ENCODE results near the gene ORM1.
"Not testable (repeated sequence)": the region's sequence is repeated elsewhere in the genome, so short reads cannot be mapped to it uniquely, and the experiment has no call there.

Gene ORM1

DNA sequence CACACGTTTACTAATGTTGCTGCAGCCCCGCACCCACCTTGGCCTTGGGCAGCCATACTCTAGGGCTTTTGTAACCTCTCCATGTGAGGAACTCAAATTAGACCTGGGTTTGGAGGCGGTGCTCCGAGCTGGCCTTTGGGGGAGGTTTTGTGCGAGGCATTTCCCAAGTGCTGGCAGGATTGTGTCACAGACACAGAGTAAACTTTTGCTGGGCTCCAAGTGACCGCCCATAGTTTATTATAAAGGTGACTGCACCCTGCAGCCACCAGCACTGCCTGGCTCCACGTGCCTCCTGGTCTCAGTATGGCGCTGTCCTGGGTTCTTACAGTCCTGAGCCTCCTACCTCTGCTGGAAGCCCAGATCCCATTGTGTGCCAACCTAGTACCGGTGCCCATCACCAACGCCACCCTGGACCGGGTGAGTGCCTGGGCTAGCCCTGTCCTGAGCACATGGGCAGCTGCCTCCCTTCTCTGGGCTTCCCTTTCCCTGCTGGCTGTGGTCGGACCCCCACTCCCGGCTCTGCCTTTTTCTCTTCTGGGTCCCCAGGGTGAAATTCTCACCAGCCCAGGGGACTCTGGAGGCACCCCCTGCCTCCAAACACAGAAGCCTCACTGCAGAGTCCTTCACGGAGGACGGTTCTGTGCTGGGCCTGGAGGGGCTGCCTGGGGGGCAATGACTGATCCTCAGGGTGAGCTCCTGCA lies at the start of gene ORM1:
ORM1 (plus strand) TSS at position 268 of the 701 bp plus-strand sequence; CDS start at position 304, 36 bp downstream.
- not testable (repeated sequence) for H3K4me3 ChIP-seq (ENCODE audit: low read depth, low read length); DNase-seq (ENCODE audit: low read depth)

DNA sequence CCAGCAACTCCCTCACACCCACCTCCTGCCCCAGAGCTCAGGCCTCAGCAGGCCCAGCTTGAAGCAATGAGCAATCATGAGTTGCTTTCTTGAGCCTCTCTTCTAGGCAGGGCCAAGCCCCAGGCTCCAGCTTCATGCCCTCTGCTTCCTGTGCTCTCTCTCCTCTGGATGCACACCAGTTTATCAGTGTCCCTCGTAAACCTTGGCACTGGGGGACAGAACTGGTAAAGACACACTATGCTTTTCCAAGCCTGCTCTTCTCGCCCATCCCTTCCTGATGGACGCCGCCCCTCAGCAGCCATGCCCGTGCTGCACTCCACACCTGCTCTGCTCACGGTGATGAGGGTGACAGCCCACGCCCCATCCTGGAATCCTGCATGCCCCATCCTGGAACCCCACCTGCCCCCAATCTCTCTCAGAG lies 49.4 kb upstream of the ORM1 start:
- DNase-seq (ENCODE audit: low read depth), result no peak
- no peak overlapping the region for H3K4me3 ChIP-seq (ENCODE audit: low read depth, low read length)

DNA sequence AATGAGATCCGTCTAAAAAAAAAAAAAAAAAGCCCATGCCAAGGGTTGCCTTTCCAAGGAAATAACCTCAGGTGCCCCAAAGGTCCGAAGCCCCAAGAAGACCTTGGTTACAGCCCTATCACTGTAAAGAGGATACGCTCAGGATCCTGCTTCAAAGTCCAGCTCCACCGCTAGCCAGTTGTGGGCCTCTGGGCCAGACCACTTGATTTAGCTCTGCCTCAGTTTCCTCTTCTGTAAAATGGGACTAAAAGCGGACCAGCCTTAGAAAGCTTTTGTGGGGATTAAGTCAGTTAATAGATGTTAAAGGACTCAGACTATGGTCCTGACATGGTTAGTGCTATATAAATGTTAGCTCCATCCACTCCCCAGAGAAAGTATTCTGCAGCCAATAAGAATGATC lies 48.7 kb upstream of the ORM1 start:
- no peak overlapping the region for H3K4me3 ChIP-seq (ENCODE audit: low read depth, low read length)
- no peak for DNase-seq (ENCODE audit: low read depth)

DNA sequence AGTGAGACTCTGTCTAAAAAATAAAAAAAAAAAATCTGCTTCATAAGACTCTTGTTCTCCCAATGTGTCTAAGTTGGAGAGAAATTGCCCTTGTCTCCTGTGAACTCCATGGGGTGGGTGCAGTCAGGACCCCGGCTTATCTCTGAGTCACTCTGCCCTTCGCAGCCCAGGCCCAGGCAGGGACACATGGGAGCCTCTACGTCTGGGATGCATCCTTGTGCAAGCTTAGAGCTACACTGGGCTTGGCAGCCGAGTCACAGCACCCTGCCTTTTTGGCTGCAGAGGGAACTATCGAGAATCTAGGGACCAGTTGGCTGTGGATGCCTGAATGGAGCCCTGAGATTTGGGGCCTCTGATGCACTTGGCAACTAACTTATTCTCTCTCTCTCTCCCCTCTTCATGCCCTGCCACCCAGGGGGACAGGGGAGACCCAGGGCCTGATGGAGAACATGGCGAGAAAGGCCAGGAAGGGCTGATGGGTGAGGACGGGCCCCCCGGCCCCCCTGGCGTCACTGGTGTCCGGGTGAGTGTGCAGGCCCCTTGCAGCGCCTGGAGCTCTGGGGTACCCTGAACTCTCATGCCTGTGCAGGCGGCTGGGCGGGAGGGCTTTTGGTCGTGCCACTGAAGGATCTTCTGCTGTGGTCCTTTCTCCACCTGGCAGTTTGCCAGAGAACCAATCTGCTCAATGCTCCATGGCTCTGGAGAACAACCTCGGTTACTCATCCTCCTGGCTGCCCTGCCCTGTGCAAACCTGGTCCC lies 47.5 kb upstream of the ORM1 start:
- no peak for DNase-seq (ENCODE audit: low read depth)
- no peak overlapping the region for H3K4me3 ChIP-seq (ENCODE audit: low read depth, low read length)

DNA sequence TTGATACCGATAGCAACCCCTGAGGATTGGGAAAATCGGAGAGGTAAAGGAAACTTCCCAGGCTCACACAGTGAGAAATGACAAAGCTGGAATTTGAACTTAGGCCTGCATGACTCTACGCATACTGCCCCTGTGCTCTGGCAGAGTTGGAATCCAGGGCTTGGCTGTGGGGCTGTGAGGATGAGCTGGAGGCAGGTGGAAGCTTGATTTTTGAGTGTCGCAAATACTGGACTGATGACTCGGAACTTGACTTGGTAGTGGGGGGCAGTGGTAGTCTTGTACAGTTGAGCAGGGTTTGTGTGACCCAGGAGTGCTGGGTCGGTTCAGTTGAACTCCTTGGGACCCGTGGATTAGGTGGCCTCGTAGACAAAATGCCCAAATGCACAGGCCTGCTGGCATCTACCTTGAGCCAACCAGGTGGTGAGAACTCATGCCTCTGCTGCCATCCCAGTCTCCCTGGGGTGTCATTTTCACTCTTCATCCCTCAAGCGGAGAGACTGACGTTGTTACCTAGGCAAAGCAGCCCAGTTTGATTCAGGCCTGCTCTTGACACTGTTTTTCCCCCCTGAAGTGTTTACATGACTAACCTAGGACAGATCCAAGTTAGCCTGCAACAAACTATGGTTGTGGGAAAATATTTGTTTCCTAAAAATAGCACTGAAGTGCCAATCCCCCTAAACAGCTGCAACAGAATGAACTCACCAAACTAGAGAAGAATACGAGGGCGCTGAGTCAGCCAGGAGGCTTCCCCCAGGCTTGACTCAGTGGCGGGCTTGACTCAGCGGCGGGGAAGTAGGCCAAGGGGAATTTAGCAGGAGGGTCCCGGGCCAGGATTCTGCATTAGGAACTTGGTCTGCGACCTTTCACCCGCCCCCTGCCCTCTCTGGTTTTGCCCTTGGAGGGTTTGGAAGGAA lies 45.7 kb upstream of the ORM1 start:
- DNase-seq (ENCODE audit: low read depth), result peak; percentile 90
- H3K4me3 ChIP-seq (ENCODE audit: low read depth, low read length), result no peak overlapping the region

DNA sequence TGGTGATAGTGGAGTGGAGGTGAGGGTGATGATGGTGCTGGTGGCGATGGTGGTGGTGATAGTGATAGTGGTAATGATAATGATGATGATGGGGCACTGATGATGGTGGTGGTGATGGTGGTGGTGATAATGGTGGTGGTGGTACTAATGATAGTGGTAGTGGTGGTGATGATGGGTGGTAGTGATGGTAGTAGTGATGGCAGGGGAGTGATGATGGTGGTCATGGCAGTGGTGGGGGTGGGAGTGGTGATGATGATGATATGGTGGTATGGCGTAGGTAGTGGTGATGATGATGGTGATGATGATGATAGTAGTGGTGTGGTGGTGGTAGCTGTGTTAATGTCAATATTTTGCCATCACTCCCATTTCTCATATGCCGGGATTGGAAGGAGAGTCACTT lies 44.5 kb upstream of the ORM1 start:
- no peak overlapping the region for H3K4me3 ChIP-seq (ENCODE audit: low read depth, low read length)

DNA sequence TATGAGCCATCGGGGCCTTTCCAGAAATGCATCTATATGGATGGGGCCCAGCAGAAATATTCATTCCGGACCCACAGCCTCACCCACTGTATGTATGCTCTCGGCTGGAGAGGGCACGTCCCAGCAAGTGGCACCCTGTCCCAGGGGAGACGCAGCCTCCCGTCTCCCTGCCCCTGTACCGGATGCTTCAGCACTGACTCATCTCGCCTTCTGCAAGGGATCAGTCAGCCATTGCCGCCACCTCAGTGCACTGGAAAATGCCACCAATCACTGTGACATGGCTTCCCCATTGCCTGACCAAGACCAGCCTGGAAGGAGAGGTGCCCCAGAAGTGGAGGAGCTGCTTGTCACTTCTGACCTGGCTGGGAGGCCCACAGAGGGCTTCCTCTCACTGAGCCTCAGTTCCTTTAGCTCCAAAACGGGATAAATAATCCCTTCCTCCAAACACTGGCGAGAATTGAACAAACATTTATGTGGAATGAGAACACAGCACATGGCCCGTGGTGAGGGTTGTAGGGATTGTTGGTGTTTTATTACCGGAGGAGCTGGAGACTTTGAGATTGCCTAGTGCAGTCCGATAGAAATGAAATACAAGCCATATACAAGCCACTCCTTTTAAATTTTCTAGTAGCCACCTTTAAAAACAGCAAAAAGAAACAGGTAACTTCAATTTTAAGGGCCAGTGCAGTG lies 43.9 kb upstream of the ORM1 start:
- no peak overlapping the region for H3K4me3 ChIP-seq (ENCODE audit: low read depth, low read length)
- no peak for DNase-seq (ENCODE audit: low read depth)

More for the DNA sequence above, 44.5 kb upstream of the ORM1 start:
- no peak for DNase-seq (ENCODE audit: low read depth)

DNA sequence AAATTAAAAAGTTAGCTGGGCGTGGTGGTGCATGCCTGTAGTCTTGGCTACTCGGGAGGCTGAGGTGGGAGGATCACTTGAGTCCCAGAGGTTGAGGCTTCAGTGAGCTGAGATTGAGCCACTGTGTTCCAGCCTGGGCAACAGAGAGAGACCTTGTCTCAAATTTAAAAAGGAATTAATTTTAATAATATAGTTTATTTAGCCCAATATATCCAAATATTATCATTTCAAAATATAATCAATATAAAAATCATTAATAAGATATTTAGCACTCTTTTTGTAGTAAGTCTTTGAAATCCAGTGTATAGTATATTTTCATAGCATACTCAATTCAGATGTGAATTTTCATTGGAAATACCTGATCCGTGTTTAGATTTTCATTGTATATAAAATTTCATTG lies 43.2 kb upstream of the ORM1 start:
- no peak overlapping the region for H3K4me3 ChIP-seq (ENCODE audit: low read depth, low read length)
- DNase-seq (ENCODE audit: low read depth), result no peak

DNA sequence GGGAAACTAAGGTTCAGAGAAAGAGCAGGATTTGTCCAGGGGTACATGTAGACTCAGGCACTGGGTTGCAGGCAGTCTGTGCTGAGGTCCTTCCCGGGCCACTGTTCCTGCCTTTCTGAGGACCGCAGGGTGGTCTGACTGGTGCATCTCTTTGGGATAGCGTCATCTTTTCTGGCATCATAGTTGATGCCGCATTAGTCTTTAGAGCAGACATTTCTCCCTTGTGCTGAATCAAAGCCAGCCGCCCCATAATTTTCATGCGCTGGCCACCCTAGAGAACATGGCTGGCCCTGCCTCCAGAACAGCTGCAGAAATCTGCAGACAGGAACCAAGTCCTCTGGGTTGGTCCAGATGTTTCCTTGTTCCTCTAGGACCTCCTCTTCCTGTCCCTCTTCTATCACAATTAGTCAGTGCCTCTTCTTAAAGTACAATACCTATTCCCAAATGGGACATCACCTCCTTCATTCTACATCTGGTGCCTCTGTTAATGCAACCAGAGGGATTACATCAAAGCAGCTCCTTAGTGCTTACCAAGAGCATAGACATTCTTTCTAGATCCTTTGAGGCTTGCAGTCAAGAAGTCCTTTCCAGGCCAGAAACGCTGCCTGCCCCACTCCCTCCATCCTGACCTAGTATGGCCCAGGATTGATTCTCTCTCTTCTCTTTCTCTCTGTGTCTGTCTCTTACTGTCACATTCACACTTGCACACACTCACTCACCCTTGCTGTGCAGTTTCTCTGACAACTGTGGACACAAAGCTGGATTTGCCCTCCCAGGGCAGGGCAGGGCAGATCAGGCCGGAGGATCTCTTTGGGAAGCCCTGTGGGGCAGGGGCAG lies 42.0 kb upstream of the ORM1 start:
- DNase-seq (ENCODE audit: low read depth), result peak; percentile 76
- H3K4me3 ChIP-seq (ENCODE audit: low read depth, low read length), result no peak overlapping the region

DNA sequence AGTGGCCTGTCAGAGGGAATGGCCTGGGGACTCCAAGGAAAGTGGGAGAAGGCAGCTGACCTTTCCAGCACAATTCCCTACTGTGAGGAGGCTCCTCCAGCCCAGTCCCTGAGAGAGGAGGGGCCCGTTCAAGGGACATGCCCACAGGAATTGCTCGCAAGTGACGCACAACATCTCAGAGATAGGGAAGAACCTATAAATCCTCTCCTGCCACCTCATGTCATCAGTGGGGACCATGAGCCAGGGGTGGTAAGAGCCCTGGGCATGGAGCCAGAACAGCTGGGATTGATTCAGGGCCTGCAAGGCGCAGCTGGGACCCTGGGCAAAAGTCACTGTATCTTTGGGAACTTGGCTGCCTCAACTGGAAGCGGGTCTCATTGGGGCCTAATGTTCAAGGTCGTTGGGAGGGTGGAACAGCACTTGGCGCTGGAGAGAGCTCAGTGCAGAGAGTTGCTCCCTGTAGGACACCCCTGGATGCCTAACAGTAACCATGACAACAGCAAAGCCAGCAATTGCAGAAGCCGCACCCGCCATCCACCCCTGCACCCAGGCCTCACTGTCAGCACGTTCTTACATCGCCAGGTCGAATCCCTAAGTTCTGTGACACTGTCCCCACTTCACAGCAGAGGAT lies 41.3 kb upstream of the ORM1 start:
- no peak for DNase-seq (ENCODE audit: low read depth)
- H3K4me3 ChIP-seq (ENCODE audit: low read depth, low read length), result no peak overlapping the region

DNA sequence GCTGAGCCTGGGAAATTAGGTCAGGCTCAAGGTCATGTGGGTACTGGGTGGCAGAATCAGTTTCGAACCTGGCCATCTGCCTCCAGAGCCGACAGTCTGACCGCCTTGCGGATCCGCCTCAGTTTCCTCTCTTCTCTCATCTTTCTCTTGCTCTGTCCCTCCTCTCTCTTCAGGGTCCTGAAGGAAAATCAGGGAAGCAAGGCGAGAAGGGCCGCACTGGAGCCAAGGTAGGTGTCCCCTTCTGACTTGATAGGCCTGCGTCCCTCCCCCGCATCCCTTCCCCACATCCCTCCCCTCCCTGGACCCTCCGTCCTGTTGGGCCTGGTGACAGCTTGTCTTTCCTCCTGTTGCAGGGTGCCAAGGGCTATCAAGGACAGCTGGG lies 40.8 kb upstream of the ORM1 start:
- no peak overlapping the region for H3K4me3 ChIP-seq (ENCODE audit: low read depth, low read length)
- DNase-seq (ENCODE audit: low read depth), result no peak

DNA sequence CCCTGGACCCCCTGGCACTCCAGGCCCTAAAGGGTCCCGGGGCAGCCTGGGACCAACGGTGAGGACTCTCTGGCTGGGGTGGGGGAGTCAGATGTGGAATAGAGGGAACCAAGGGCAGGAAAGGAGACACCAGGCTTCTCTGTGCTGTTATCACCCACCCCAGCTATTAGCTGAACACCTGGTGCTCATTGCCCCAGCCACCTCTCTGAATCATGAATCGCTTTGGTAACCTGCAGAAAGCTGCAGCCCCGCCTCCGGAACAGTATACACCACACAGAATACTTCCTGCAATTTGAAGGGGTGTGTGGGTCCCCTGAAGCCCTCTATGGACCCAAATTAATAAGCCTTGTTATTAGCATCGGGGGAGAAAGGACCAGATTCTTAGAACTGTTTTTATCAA lies 40.4 kb upstream of the ORM1 start:
- no peak overlapping the region for H3K4me3 ChIP-seq (ENCODE audit: low read depth, low read length)
- no peak for DNase-seq (ENCODE audit: low read depth)

DNA sequence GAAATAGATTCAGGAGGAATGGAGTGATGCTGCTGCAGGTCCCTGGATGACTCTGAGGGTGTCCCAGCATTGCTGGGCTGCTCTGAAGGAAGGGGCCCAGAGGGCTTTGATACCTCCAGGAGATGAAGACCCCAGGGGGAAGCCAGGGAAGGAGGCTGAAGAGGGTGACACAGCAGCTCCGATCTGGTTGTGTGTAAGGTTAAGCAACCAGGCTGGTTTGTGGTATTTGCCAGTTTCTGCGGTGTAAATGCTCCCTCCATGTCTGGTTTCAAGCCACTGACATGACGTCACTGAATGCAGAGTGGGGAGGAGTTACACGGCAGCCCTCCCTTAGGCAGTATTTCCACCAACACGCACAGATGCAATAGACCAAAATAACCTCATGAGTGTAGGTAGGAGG lies 40.0 kb upstream of the ORM1 start:
- no peak overlapping the region for H3K4me3 ChIP-seq (ENCODE audit: low read depth, low read length)
- peak; percentile 90 for DNase-seq (ENCODE audit: low read depth)

DNA sequence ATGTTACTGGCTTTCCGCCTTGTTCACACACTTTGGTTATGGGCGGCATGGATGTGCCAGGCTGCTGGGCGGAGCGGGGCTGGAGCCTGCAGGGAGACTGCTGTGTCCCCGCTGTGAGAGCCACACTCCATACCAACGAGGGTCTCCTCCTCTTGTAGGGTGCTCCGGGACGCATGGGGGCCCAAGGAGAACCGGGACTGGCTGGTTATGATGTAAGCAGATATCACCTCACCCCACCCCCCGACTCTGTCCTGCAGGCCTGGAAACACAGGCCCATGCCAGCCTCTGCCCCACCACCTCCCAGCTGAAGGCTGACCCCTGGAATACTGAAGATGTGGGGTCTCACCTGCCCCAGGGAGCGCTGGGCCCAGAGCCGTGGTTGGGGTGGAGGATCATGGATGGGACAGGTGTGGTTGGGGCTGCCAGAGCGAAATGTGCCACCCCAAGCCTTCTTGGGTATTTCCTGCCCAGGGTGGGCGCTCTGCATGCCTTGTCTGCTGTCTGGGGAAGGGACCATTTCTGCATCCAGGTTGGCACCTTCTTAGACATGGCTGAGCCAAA lies 39.3 kb upstream of the ORM1 start:
- no peak overlapping the region for H3K4me3 ChIP-seq (ENCODE audit: low read depth, low read length)
- no peak for DNase-seq (ENCODE audit: low read depth)

DNA sequence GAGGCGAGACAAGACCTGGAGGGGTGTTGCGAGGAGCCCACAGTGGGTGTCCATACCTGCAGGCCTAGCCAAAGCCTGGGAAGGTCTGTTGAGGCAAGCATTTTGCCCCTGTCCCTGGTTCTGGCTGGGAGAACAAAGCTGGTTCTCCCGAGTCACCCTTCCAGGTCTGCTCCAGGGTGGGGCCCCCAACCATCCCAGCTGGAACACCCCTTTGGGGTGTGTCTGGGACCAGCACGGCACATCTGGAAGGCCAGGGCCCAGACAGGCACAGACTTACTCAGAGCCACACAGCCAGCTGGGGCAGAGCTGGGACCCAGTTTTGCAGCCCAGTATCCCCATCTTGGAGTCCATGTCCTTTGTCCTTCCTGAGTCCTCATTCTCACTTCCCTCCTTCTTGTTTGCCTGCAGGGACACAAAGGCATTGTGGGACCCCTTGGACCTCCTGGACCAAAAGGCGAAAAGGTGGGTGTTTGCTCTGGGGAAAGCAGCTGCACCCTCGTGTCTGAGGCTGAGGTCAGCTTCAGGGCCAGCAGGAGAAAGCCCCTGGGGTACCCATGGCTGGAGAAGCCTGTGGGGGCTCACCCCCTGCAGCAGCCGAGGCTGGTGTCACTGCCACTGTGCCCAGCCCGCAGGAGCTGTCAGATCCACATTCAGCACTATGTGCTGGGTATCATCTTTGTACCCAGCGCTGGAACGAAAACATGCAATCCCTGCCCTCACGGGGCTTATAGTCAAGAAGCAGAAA lies 38.4 kb upstream of the ORM1 start:
- H3K4me3 ChIP-seq (ENCODE audit: low read depth, low read length), result no peak overlapping the region
- no peak for DNase-seq (ENCODE audit: low read depth)

DNA sequence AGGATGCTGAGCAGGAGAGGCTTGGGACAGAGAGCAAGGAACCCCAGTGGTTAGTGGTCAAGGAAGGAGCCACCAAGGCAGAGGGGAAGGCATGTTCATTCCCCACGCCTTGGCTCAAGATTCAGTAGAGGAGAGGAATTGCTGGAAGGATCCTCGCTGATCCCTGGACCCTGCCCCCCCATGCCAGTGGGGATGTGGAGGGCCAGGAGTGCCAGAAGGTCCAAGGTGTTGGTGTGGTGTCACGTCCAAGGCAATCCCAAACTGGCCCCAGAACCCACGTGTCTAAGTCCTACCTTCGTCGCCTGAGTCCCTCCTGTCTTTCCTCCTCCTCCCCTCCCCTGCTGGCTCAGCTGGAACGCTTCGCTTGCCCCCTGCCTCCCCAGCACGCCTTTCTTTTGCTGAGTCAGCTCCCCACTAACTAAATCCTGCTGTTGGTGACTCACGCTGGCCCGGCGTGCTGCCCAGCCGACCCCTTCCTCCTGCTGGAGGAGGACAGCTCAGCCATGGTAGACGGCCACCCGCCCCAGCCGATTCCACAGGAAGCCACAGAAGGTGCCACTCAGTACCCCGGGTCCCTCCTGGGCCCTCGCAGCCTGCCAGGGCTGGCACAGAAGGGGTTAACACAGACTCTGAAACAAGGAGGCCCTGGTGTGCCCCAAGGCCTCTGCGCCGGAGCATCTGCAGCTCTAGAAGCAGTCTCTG lies 37.6 kb upstream of the ORM1 start:
- peak; percentile 79 for DNase-seq (ENCODE audit: low read depth)
- no peak overlapping the region for H3K4me3 ChIP-seq (ENCODE audit: low read depth, low read length)

All from skeletal muscle cell (primary cell).